GM12891 (cell line): ENCODE results near the gene RBMS2.
"Not testable (repeated sequence)": the region's sequence is repeated elsewhere in the genome, so short reads cannot be mapped to it uniquely, and the experiment has no call there.

Experiments
- DNase-seq: peaks from one replicate; pipeline ENCODE4 v3.0.0; 2011; ENCODE audit warnings: low spot score; ENCODE audit not compliant: insufficient read length
- FAIRE-seq: peaks from 2 replicates; lab custom pipeline; 2011; peaks lifted over from hg19 to GRCh38; lab: Jason Lieb, UNC
- PAX5 ChIP-seq: IDR thresholded peaks from 2 replicates; pipeline ENCODE4 v1.6.1; 2011; ENCODE audit warnings: low read length, moderate library complexity, mild to moderate bottlenecking; ENCODE audit not compliant: insufficient read depth, severe bottlenecking
- POLR2A ChIP-seq: IDR thresholded peaks from 2 replicates; pipeline ENCODE4 v1.6.1; 2011; ENCODE audit warnings: low read depth, low read length, control low read depth
- POLR2AphosphoS5 ChIP-seq: IDR thresholded peaks from 2 replicates; pipeline ENCODE4 v1.6.1; 2011; ENCODE audit warnings: low read depth, low read length, control low read depth
- POU2F2 ChIP-seq: IDR thresholded peaks from 2 replicates; pipeline ENCODE4 v1.6.1; 2011; ENCODE audit warnings: low read depth, mild to moderate bottlenecking, control low read depth, low read length, moderate library complexity
- SPI1 ChIP-seq: IDR thresholded peaks from 2 replicates; pipeline ENCODE4 v1.6.1; 2011; ENCODE audit warnings: low read depth, low read length, control low read depth
- TAF1 ChIP-seq: IDR thresholded peaks from 2 replicates; pipeline ENCODE4 v1.6.1; 2011; ENCODE audit warnings: low read depth, low read length, control low read depth

Gene RBMS2

DNA sequence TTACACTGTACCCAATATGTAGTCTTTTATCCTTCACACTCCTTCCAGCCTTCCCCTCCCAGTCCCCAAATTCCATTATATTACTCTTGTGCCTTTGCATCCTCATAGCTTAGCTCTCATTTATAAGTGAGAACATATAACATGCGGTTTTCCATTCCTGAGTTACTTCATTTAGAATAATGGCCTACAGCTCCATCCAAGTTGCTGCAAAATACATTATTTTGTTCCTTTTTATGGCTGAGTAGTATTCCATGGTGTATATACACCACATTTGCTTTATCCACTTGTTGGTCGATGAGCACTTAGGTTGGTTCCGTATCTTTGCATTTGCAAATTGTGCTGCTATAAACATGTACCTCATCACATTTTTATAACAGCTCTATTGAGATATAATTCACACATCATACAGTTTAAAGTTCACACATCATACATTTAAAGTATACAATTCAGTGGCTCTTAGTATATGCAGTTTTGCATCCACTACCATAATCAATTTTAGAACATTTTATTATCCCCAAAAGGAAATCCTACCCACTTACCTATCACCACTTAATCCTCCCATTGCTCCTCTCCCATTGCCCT is 23.5 kb downstream of the RBMS2 start:
- TF ChIP-seq PAX5 = no peak
- no peak for TF ChIP-seq POLR2AphosphoS5
- TF ChIP-seq POLR2A = no peak
- no peak for TF ChIP-seq TAF1
- TF ChIP-seq POU2F2 = no peak
- no peak for TF ChIP-seq SPI1
- FAIRE-seq (no peak), DNase-seq (no peak)

DNA sequence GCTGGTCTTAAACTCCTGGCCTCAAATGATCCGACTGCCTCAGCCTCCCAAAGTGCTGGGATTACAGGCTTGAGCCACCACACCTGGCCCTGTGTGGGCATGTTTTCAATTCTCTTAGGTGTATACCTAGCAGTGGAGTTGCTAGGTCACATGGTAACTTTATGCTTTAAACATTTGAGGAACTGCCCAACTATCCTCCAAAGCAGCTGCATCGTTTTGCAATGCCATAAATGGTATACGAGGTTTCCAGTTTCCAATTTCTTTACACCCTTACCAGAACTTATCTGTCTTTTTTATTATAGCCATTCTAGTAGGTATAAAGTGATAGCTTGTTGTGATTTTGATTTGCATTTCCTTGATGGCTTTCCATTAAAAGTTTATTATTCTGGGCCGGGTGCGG is 25.1 kb downstream of the RBMS2 start:
- no peak for DNase-seq
- TF ChIP-seq POLR2A (no peak), SPI1 (no peak), TAF1 (no peak), PAX5 (no peak), POU2F2 (no peak), POLR2AphosphoS5 (no peak)
- no peak for FAIRE-seq

DNA sequence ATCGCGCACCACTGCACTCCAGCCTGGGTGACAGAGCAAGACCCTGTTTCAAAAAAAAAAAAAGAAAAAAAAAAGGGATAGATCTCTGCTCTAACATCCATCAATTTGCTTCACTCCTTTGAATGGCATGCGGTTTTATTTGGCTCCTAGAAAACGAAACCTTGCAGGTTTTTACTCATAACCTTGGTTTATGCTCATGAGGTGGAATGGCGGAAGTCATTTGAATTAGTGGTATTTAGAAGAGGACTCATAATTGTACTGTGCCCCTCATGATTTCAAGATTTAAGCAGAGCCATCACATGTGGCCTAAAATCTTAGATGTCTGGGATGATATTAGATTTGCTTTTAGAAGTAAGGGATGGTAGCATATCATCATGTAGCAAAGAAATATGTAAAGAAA is 29.4 kb downstream of the RBMS2 start:
- TF ChIP-seq PAX5 (no peak), POLR2AphosphoS5 (no peak), TAF1 (no peak), POLR2A (no peak), POU2F2 (no peak), SPI1 (no peak)
- no peak for FAIRE-seq
- DNase-seq = no peak

DNA sequence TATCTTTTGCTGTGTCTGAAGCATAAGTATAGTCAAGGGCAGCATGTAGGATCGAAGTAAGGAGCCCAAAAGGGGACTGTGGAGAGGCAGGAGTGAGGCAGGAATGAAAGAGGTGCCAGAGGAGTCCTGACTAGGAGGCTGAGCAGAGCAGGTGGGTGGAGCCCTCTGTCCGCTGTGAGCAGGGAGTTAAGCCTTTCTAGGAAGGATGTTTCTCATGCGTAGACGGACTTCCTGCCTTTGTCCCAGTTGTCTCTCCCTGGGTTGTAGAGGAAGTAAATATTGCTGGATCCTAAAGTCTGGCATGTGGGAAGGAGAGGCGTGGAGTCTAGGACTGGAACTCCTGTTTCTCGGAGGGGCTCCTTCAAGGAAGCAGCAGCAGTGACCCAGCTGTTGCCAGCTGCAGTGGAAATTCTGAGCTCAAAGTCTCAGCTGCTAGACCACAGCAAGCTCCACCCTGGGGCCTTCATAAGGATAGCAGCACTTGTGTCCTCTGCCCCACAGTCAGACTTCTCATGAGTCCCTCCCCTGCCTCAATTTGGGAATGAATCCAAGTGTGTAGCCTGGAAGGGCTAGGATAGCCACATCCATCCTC is 44.0 kb downstream of the RBMS2 start:
- DNase-seq (peak; percentile 24), FAIRE-seq (peak; percentile 76)
- TF ChIP-seq POLR2A = no peak
- no peak for TF ChIP-seq POLR2AphosphoS5
- no peak for TF ChIP-seq PAX5
- 0 out of 2 replicates have a peak, but pooled peaks have one; percentile 4 for TF ChIP-seq SPI1

DNA sequence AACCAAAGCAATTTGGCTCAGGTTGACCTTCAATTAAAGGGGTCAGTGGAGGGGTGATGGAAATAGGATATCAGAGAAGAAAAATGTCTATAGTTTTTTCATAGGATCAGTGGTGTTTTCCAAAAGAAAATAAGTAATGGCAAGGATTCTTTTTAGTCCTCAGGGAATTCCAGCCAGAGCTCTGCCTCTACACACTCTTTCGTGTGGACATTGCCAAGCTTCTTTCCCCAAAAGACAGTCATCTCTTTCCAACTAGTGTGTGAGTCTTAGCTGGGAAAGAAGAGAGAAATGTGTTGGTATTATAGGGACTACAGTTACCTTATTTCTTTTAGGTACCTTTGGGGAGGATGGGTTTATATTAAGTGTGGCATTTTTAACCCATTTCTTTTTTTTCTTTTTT is 46.5 kb downstream of the RBMS2 start:
- DNase-seq = no peak
- TF ChIP-seq PAX5 (no peak), POLR2AphosphoS5 (no peak), POU2F2 (no peak), SPI1 (no peak)
- FAIRE-seq = no peak

DNA sequence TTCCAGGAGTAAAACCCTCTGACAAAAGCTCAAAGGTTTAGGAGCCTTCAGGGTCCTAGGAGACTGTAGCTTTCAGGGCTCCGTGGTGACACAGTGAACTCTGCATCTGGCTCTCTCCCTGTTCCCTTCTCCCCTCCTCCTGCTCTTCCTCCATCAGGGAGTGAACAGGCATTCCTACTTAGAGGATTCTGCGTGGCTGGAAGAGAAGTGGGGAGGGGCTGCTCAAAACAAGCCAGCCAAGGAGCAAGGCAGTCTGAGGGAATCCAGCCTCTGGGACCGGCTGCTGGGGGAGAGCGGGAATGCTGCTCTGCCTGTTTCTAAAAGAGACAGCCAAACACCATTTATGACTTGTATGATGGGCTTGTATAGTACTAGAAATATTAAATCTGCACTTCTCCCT is 49.5 kb downstream of the RBMS2 start:
- no peak for FAIRE-seq
- TF ChIP-seq POU2F2 (no peak), PAX5 (no peak), TAF1 (no peak), POLR2AphosphoS5 (no peak), POLR2A (no peak), SPI1 (no peak)

DNA sequence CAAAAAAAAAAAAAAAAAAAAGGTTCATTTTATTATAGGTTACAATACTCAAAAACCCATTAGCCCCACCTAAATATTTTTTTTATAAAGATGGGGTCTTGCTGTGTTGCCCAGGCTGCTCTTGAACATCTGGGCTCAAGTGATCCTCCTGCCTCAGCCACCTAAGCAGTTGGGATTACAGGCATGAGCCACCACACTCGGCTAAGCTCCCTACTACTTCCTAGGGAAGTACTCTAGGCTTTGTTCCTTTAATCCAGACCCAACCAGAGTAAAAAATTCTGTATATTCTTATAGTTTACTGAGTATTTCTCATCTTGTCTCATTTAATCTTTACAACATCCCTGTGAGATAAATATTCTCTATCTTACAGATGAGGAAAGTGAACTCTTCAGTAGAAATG is 50.7 kb downstream of the RBMS2 start:
- DNase-seq (no peak), FAIRE-seq (no peak)
- TF ChIP-seq PAX5 (no peak), POLR2A (no peak), SPI1 (no peak), TAF1 (no peak), POLR2AphosphoS5 (no peak), POU2F2 (no peak)

More for the DNA sequence above, 49.5 kb downstream of the RBMS2 start:
- DNase-seq = no peak

DNA sequence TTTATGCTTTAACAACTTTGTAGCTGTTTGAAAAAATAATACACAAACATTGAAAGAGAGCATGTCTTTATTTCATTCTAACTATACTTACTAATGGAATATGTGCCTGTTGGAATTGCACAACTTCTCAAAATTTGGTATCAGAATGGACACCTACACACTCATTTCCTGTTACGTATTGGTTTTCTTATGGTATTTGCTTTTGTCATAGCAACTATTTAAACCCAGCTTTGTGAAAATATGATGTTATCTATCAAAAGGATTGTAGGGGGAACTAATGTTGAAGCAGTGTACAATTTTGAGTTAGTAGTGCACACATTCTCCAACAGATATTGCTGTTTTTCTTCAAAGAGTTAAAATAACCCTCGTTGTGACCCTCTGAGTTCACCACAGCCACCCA is 52.6 kb downstream of the RBMS2 start:
- DNase-seq (no peak), FAIRE-seq (no peak)
- TF ChIP-seq TAF1 (no peak), POLR2A (no peak), SPI1 (no peak), PAX5 (no peak), POLR2AphosphoS5 (no peak), POU2F2 (no peak)

DNA sequence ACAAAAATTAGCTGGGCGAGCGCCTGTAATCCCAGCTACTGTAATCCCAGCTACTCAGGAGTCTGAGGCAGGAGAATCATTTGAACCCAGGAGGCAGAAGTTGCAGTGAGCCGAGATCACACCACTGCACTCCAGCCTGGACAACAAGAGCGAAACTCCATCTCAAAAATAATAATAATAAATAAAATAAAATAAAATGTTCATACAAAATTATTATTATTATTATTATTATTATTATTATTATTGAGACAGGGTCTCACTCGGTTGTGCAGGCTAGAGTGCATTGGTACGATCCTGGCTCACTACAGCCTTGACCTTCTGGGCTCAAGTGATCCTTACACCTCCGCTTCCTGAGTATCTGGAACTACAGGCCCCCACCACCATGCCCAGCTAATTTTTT is 55.6 kb downstream of the RBMS2 start:
- not testable (repeated sequence) for FAIRE-seq, DNase-seq

DNA sequence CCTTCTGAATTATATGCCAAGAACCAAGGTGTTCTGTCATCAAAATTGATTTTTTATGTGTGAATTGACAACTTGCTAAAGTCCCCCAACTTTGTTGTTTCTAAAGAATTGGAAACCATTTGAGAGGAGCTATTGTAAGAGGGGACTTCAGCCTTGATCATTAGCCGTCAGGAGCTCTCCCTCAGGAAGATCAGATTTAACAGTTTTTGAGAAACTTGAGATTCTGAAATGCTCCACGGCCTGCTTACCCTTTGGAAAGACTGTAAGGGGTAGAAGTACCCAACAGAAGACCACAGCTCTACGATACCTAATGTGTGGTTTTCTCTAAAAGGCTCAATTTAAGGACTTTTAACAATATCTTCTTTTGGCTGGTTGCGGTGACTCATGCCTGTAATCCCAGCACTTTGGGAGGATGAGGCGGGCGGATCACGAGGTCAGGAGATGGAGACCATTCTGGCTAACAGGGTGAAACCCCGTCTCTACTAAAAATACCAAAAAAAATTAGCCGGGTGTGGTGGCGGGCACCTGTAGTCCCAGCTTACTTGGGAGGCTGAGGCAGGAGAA is 57.4 kb downstream of the RBMS2 start:
- DNase-seq = no peak
- TF ChIP-seq SPI1 (no peak), POU2F2 (no peak), POLR2A (no peak), POLR2AphosphoS5 (no peak), TAF1 (no peak), PAX5 (no peak)
- FAIRE-seq = no peak
